M059J (cell line): Measurements from ENCODE around the gene ASB9. TPM values are rescaled to one million over a fixed set of nuclear protein-coding genes. Genes with fewer than 3 reads are reported as not detected.
"Not testable (repeated sequence)": the region's sequence is repeated elsewhere in the genome, so short reads cannot be mapped to it uniquely, and the experiment has no call there.

Source experiments
- DNase-seq: peaks from one replicate; pipeline ENCODE4 v3.0.0-alpha.2; 2012; ENCODE audit warnings: low read depth
- total RNA-seq: library from RNA; depleted of rRNA; stranded (reverse); fragments of >200 nt; shearing (Covaris generic); gene quantifications from 2 replicates; pipeline ENCODE4 v1.2.3, GENCODE V29; 2014; rRNA removed

ASB9 gene
- total RNA-seq, result 8.2 and 16.0 TPM in 2 replicates

- DNase-seq, result peak; percentile 94
These were observed at the start of gene ASB9 for GRCh38 chrX:15269618-15270521. Gene ASB9 (minus strand): TSS chrX:15270083. CDS start chrX:15269874, 209 bp downstream.

DNA sequence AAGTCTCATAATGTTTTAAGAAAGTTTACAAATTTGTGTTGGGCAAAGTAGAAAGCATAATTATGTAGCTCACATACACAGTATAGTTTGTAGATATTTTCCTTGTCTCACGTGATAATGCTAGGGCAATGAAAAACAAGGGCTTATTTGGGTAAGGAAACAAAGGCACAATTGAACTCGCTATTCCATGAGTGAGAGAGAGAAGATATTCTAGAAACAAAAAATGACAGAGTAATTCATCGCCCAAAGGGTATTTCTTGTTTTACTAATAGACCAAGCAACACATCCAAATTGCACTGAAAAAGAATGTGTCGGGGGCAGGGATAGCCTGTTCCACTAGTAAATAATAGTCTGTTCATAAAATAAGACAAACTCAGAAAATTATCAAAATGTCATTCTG is 49.2 kb upstream of the ASB9 start:
- no peak for DNase-seq

- no peak for DNase-seq
These were observed 45.6 kb upstream of the ASB9 start, which contains the start of gene ASB11 for GRCh38 chrX:15315509-15315908. Gene ASB11 (minus strand): TSS chrX:15315640. CDS start chrX:15315605, 35 bp downstream.

DNA sequence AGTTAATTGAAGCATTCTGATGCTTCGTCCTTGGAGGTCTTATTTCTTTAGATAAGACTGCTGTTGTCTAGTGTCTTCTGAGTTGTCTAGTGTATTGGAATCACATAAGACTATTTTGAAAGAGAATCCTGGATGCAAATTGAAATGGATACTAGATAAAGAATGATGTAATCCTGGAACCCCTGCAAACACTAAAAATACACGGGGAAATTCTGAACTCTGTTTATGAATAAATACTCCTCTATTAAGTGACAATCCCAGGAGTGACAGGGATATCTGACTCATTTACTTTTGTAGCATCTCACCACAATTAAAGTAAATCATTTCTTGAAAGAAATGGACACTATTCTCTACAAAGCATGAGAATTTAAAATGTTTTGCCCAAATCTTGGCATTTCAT is 44.6 kb upstream of the ASB9 start:
- no peak for DNase-seq

DNA sequence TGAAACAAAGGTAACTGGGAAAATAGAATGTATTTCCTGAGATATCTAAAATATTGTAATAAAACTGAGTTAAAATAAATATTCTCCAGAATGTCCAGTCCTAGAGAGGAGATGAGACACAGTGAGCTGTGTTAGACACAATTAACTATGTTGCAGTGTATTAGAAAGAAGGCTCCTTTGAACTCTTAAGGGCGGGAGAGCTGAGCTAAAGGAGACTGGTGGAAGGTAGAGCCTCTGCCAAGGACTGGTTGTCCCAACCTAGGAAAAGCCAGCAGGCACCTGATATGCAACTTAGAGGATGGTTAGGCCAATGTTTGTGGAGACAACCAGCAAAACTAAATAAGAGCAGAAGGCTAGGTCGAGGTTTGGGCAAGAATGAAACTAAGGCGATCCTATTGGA is 41.2 kb upstream of the ASB9 start:
- DNase-seq, result no peak

DNA sequence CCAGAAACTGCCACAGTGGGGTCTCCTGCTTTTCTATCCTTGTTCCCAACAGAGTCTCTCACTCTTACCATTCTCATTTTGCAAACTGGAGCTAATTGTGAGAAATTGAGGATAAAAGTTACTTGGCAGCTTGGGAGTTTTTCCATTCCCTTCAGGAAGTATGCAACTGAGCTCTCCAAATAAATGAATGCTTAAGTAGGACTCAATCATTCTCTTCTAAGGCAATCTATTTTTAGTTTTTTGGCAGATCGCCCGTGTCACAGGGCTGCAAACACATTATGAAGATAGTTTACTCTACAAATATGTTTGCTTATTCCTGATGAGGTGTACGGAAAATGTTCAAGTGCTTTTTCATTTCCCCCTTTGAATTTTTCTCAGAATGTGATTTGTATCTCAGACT is 40.2 kb upstream of the ASB9 start:
- peak; percentile 62 for DNase-seq

- DNase-seq, result not testable (repeated sequence)
These were observed 36.0 kb upstream of the ASB9 start for GRCh38 chrX:15305899-15306298.

DNA sequence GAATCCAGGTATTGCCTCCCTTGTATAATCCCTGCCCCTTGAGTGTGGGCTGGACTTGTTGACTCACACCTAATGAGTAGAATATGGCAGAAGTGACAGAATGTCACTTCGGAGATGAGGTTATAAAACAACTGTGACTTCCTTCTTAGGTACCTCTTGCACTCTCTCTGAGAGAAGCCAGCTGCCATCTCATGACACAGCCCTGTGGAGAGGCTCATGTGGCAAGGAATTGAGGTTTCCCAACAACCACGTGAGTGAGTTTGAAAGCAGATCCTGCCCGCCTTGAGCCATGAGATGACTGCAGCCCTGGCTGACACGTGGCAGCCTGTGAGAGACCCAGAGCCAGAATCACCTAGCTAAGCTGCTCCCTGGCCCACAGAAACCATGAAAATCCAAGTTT is 32.0 kb upstream of the ASB9 start:
- DNase-seq, result peak; percentile 45

DNA sequence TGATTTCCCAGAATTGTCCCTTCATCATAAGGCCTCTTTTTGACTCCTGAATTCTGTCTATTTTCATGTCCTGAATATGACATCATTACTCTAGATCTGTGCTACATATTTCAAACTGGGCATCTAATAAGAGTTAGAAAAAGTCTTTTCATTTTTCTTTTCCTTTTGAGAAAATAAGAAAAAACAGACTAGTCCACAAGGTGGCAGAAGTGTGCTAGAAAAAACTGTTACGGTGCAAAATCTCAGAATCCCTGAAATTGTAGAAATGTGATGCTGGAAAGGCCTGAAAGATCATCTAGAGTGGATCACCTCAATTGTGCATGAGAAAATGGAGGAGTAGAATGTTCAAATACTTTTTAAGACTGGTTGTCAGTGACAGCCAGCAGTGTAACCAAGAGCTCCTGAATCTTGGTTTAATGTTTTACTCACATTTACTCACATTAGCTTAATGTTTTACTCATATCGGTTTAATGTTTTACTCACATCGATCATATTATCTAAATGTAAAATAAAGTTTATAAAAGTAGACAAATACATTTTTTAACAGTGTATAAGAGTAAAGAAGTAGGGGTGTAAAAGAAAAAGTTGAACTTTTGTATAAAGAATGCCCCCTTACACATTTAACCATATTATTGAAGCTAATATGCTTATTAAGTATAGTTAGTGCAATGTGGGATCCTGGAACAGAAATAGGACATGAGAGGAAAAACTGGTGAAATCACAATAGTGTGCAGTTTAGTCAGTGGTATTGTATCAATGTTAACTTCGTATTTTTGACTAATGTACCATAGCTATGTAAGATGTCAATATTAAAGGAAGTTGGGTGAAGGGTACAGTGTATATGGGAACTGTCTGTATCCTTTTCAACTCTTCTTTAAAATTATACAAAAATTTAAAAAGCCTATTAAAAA is 30.3 kb upstream of the ASB9 start:
- peak; percentile 24 for DNase-seq

GRCh38 chrX:15298780-15299179 is 28.9 kb upstream of the ASB9 start:
- no peak for DNase-seq

- no peak for DNase-seq
These were observed 28.3 kb upstream of the ASB9 start for GRCh38 chrX:15298201-15298600.

- peak; percentile 47 for DNase-seq
These were observed 23.6 kb upstream of the ASB9 start for GRCh38 chrX:15293451-15293850.

DNA sequence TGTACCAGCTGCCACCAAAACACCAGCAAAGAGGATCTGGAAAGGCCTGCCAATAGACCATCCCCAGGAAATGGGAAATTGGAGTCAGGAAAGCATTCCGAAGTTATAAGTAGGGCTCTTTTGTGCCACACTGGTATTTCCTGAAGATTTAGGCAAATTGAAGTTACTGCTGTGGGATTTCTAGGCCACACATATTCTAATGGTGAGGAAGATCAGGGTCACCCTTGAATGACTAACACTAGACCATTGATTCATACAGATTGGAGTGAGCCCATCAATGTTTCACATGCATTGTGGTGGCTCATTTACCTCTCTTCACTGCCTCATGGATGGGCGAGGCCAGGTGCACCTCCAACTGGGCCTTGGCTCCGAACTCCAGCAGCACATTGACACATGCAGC is 23.0 kb upstream of the ASB9 start:
- DNase-seq, result peak; percentile 41

DNA sequence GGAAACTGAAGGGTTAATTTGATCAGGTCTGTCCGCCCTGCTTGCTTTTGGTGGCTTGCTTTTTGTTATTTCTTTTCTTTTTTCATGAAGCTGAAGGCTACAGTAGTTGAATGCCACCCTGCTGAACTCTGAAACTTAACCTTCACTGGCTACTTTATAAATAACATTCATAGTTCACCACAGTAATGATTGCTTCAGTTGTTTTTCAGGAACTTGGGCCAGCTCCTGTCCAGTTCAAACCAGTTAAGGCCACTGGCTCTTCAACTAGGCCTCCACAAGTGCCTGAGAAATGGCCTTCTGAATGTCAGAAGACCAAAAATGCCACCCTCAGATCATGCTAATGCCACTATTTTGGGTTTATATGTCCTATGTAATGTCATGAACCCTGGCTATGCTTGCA is 7.7 kb upstream of the ASB9 start:
- DNase-seq, result no peak

- no peak for DNase-seq
These were observed 5.1 kb upstream of the ASB9 start for GRCh38 chrX:15274946-15275345.

DNA sequence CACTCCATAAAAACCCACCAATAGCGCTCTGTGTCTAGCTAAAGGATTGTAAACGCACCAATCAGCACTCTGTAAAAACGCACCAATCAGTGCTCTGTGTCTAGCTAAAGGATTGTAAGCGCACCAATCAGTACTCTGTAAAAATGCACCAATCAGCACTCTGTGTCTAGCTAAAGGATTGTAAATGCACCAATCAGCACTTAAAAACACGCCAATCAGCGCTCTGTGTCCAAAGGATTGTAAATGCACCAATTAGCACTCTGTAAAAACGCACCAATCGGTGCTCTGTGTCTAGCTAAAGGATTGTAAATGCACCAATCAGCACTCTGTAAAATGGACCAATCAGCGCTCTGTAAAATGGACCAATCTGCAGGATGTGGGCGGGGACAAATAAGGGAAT is 3.4 kb upstream of the ASB9 start:
- not testable (repeated sequence) for DNase-seq

- DNase-seq, result no peak
These were observed 1.9 kb upstream of the ASB9 start for GRCh38 chrX:15271757-15272156.

GRCh38 chrX:15269120-15269519 is 763 bp downstream of the ASB9 start:
- DNase-seq, result no peak

GRCh38 chrX:15254852-15255251 is 15.0 kb downstream of the ASB9 start:
- peak; percentile 6 for DNase-seq

GRCh38 chrX:15245896-15246295 is 24.0 kb downstream of the ASB9 start:
- no peak for DNase-seq

DNA sequence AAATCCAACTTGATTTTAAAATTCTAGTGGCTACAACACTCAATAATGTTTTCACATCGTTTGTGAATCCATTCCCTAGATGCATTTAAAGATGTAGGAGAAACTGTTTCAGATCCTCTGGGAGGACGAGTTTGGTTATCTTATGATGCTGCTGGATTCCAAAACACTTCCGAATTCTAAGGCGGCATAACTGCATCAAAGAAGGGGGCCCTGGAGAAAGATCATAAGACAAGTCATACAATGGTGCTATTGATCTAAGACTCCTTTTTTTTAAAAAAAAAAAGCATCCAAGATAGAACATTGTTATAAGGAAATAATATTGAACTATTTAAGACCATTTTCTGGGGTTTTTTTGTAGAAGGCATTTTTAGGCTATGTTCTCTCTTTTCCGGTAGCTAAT is 25.5 kb downstream of the ASB9 start:
- DNase-seq, result no peak

- peak; percentile 65 for DNase-seq
These were observed 26.9 kb downstream of the ASB9 start for GRCh38 chrX:15242899-15243555.
